Measurements from ENCODE around the gene HHAT.

GRCh38 chr1:210313921-210314320 is 14.8 kb upstream of the HHAT start:
- TF ChIP-seq CTCF (optimal IDR thresholded peaks at IDR 0.05 in 1 of 3, IDR thresholded peaks at IDR 0.05 in 1 of 3, conservative IDR thresholded peaks at IDR 0.05 in 1 of 3; ENCODE audit: extremely low read depth in 1 of 3, insufficient read depth in 2 of 3, low read length in 3 of 3): no peak
- TF ChIP-seq EZH2 (IDR thresholded peaks at IDR 0.05; ENCODE audit: low read length): no peak
